ENCODE measurements around the gene TOR4A. TPM values are rescaled to one million over a fixed set of nuclear protein-coding genes. Genes with fewer than 3 reads are reported as not detected.

The TOR4A gene
- polyA plus RNA-seq, 2 of the 4 experiments (the other 2 are of a cell fraction): 9.8 to 18.6 TPM

DNA sequence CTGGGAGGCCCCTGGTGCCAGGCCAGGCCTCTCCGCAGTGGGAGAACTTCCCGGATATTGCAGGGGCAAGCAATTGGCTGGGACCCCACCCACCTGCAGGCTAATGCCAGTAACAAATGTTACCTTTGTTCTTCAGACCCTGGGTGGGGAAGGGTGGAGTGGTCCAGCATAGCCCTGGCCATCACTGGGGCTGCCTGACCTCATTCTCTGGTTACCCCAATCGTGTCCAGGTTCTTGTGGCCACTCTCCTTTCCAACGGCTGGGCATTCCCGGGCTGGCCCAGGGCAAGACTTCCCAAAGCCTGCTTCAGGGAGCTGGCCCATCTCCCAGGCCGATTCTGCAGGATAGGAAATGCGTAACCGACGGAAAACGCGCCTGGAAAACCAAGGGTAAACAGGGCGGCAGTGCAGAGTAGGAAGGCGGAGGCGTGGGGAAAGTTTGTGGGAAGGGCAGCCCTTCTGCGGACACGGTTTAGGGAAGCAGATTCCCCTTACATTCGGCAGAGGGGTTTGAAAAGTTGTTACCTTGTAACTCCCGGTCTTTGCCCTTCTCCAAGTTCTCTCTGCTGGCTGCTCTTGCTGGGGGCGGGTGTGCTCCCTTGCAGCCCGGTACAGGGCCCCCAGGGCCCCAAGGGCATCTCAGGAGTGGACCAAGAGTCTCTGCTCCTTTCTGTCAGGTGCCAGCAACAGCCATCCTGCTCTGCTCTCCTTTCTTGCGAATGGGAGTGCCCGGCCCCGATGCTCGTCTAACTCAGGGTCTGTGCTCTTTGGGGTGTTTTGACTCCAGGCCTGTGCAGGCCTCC, 21.1 kb downstream of the TOR4A start (continued):
- TF ChIP-seq NPAS2 (CRISPR knock-in tag; IDR thresholded peaks at IDR 0.05; ENCODE audit: borderline replicate concordance) (no peak), MYC (IDR thresholded peaks at IDR 0.05; ENCODE audit: borderline replicate concordance, low read length) (no peak), GATA3 (IDR thresholded peaks at IDR 0.05; ENCODE audit: borderline replicate concordance) (no peak), POLR2A (IDR thresholded peaks at IDR 0.05; ENCODE audit: low read length) (no peak), KDM1A (IDR thresholded peaks at IDR 0.05; ENCODE audit: low read depth) (no peak), RFX5 (IDR thresholded peaks at IDR 0.05) (no peak), RAD21 (conservative IDR thresholded peaks at IDR 0.05 in 1 of 2, IDR thresholded peaks at IDR 0.05 in 1 of 2) (no peak), EHF (CRISPR knock-in tag; IDR thresholded peaks at IDR 0.05) (no peak), CBX2 (IDR thresholded peaks at IDR 0.05; ENCODE audit: borderline replicate concordance, low read depth) (no peak)

GRCh38 chr9:137299203-137299565, 21.7 kb downstream of the TOR4A start:
- no peak for ATAC-seq
- CTCF ChIA-PET: interaction anchor here (0.7 to 1.7 kb wide), 6 partner anchors 12 to 236 kb away, joined by 3 to 4 read pairs (median 3); partner anchors contain the start of gene TOR4A
- Histone ChIP-seq H3K4me2 (no peak overlapping the region), H3K4me1 (peaks cover 25% of the 10 kb centered on the region), H3K4me3 (no peak overlapping the region), H3K9me3 (no peaks in the 10 kb centered on the region), H3K27ac (no peak overlapping the region)
- WGBS (ENCODE audit: missing lambda C conversion rate): 77% methylated on average over 9 of the region's 10 CpGs
- no peak for FAIRE-seq
- POLR2A ChIA-PET: no interaction called here
- TF ChIP-seq SREBF2 (IDR thresholded peaks at IDR 0.05) (no peak), CHD4 (IDR thresholded peaks at IDR 0.05; ENCODE audit: borderline replicate concordance) (no peak), KDM1A (IDR thresholded peaks at IDR 0.05; ENCODE audit: low read depth) (no peak), REST (IDR thresholded peaks at IDR 0.05) (no peak), JUNB (IDR thresholded peaks at IDR 0.05) (no peak), ZSCAN20 (CRISPR knock-in tag; IDR thresholded peaks at IDR 0.05) (no peak), EHF (CRISPR knock-in tag; IDR thresholded peaks at IDR 0.05) (no peak), GATA3 (IDR thresholded peaks at IDR 0.05; ENCODE audit: borderline replicate concordance) (no peak)
- TF ChIP-seq, protein P1, sequence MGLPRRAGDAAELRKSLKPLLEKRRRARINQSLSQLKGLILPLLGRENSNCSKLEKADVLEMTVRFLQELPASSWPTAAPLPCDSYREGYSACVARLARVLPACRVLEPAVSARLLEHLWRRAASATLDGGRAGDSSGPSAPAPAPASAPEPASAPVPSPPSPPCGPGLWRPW (IDR thresholded peaks at IDR 0.05): no peak
- TF ChIP-seq, protein P2, sequence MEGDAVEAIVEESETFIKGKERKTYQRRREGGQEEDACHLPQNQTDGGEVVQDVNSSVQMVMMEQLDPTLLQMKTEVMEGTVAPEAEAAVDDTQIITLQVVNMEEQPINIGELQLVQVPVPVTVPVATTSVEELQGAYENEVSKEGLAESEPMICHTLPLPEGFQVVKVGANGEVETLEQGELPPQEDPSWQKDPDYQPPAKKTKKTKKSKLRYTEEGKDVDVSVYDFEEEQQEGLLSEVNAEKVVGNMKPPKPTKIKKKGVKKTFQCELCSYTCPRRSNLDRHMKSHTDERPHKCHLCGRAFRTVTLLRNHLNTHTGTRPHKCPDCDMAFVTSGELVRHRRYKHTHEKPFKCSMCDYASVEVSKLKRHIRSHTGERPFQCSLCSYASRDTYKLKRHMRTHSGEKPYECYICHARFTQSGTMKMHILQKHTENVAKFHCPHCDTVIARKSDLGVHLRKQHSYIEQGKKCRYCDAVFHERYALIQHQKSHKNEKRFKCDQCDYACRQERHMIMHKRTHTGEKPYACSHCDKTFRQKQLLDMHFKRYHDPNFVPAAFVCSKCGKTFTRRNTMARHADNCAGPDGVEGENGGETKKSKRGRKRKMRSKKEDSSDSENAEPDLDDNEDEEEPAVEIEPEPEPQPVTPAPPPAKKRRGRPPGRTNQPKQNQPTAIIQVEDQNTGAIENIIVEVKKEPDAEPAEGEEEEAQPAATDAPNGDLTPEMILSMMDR (IDR thresholded peaks at IDR 0.05): no peak
- no peak for DNase-seq (ENCODE audit: low read depth in 1 of 2, low spot score in 1 of 2)

DNA sequence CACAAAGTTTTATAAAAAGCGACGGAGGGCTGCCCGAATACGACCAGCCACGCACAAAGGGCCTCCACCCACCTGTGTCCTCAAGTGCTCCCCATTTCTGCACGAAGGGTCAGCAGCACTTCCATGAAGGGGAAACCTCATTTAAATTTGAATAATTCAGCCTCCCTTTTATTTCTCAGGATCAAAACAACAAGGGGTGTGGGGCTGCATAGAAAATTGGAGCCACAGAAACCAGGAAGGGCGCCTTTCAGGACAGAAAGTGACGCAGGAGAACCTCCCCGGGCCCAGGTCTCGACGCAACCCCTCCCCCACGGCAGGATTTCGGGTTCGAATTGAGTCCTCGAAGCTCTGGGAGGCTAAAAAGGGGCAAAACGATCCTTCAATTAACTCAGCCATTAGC, 22.4 kb downstream of the TOR4A start:
- no peak overlapping the region for H3K4me3 ChIP-seq
- ATAC-seq: no peak
- H3K27ac ChIP-seq: no peak overlapping the region
- no peaks in the 10 kb centered on the region for H3K9me3 ChIP-seq
- H3K4me2 ChIP-seq: peak overlapping the region; percentile 84
- H3K4me1 ChIP-seq: peaks cover 25% of the 10 kb centered on the region
- WGBS (ENCODE audit: missing lambda C conversion rate): 80% methylated on average over 16 of the region's 16 CpGs
- no peak for FAIRE-seq
- CTCF ChIA-PET: interaction anchor here (0.6 to 1.7 kb wide), 4 partner anchors 13 to 319 kb away, joined by 3 to 4 read pairs (median 4); partner anchors contain the start of gene EHMT1
- DNase-seq (ENCODE audit: low read depth in 1 of 2, low spot score in 1 of 2): no peak
- POLR2A ChIA-PET: no interaction called here
- TF ChIP-seq RARB (CRISPR knock-in tag; IDR thresholded peaks at IDR 0.05) (no peak), TFCP2L1 (CRISPR knock-in tag; IDR thresholded peaks at IDR 0.05) (no peak), HOXB5 (CRISPR knock-in tag; IDR thresholded peaks at IDR 0.05) (no peak), SMC3 (IDR thresholded peaks at IDR 0.05) (no peak), BHLHE40 (IDR thresholded peaks at IDR 0.05; ENCODE audit: low read depth, low read length) (no peak), RNF2 (IDR thresholded peaks at IDR 0.05; ENCODE audit: borderline replicate concordance, low read depth) (no peak), FOSL2 (IDR thresholded peaks at IDR 0.05) (no peak), FOSL2 (CRISPR knock-in tag; IDR thresholded peaks at IDR 0.05) (no peak), REST (IDR thresholded peaks at IDR 0.05) (no peak)
- TF ChIP-seq, protein P3, sequence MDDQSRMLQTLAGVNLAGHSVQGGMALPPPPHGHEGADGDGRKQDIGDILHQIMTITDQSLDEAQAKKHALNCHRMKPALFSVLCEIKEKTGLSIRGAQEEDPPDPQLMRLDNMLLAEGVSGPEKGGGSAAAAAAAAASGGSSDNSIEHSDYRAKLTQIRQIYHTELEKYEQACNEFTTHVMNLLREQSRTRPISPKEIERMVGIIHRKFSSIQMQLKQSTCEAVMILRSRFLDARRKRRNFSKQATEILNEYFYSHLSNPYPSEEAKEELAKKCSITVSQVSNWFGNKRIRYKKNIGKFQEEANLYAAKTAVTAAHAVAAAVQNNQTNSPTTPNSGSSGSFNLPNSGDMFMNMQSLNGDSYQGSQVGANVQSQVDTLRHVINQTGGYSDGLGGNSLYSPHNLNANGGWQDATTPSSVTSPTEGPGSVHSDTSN (IDR thresholded peaks at IDR 0.05): no peak
